ENCODE data around the gene CPNE5.
"Not testable (repeated sequence)": the region's sequence is repeated elsewhere in the genome, so short reads cannot be mapped to it uniquely, and the experiment has no call there.

CPNE5 gene

GRCh38 chr6:36720251-36721141 lies 118.7 kb downstream of the CPNE5 start:
- FAIRE-seq, result no peak

- FAIRE-seq, result no peak
Measured at GRCh38 chr6:36719126-36719525, 120.1 kb downstream of the CPNE5 start.

GRCh38 chr6:36718560-36718959 lies 120.7 kb downstream of the CPNE5 start:
- no peak for FAIRE-seq

- FAIRE-seq, result no peak
Measured at GRCh38 chr6:36717871-36718540, 121.2 kb downstream of the CPNE5 start.

GRCh38 chr6:36717231-36717825 lies 121.9 kb downstream of the CPNE5 start:
- FAIRE-seq, result no peak

- no peak for FAIRE-seq
Measured at GRCh38 chr6:36716476-36717093, 122.7 kb downstream of the CPNE5 start.

GRCh38 chr6:36715469-36715868 lies 123.8 kb downstream of the CPNE5 start:
- FAIRE-seq, result no peak

- FAIRE-seq, result no peak
Measured at GRCh38 chr6:36714511-36714910, 124.7 kb downstream of the CPNE5 start.

- no peak for FAIRE-seq
Measured at GRCh38 chr6:36713846-36714245, 125.4 kb downstream of the CPNE5 start.

GRCh38 chr6:36712816-36713215 lies 126.4 kb downstream of the CPNE5 start:
- no peak for FAIRE-seq

GRCh38 chr6:36706339-36706738 lies 132.9 kb downstream of the CPNE5 start:
- FAIRE-seq, result no peak

- not testable (repeated sequence) for FAIRE-seq
Measured at GRCh38 chr6:36704961-36705577, 134.2 kb downstream of the CPNE5 start.

GRCh38 chr6:36703982-36704381 lies 135.3 kb downstream of the CPNE5 start:
- no peak for FAIRE-seq

GRCh38 chr6:36703081-36703606 lies 136.1 kb downstream of the CPNE5 start:
- FAIRE-seq, result no peak

- no peak for FAIRE-seq
Measured at GRCh38 chr6:36702656-36703055, 136.6 kb downstream of the CPNE5 start.

GRCh38 chr6:36701401-36701991 lies 137.7 kb downstream of the CPNE5 start:
- FAIRE-seq, result no peak

GRCh38 chr6:36700831-36701230 lies 138.4 kb downstream of the CPNE5 start:
- no peak for FAIRE-seq

- FAIRE-seq, result no peak
Measured at GRCh38 chr6:36700071-36700812, 139.0 kb downstream of the CPNE5 start.

GRCh38 chr6:36699348-36699747 lies 139.9 kb downstream of the CPNE5 start:
- no peak for FAIRE-seq

- no peak for FAIRE-seq
Measured at GRCh38 chr6:36698871-36699271, 140.4 kb downstream of the CPNE5 start.

- no peak for FAIRE-seq
Measured at GRCh38 chr6:36698196-36698595, 141.0 kb downstream of the CPNE5 start.
